IMR-90 (cell line): ENCODE measurements around the gene PNMA1. TPM values are rescaled to one million over a fixed set of nuclear protein-coding genes. Genes with fewer than 3 reads are reported as not detected.

ENCODE experiments used
- ATAC-seq: fragments of 200-7000 bp; cut with Tn5 transposase; 2 replicates; pipeline ENCODE4 v1.9.1; 2020; ENCODE audit warnings: low read depth, mild to moderate bottlenecking, moderate library complexity
- BruUV-seq: library from RNA; stranded (reverse); fragments of 400-500 nt; replicated peaks from 2 replicates; lab custom pipeline; 2021; lab: Mats Ljungman, UMichigan
- CTCF ChIA-PET: fragments of 300-600 bp; formaldehyde crosslinking; extraction: SDS; loops from one replicate; lab custom pipeline; 2021; ENCODE audit warnings: antibody characterized with exemption; lab: Yijun Ruan, JAX
- POLR2A ChIA-PET: fragments of 300-600 bp; sonication (Branson Sonifier 250); formaldehyde crosslinking; loops from one replicate; lab custom pipeline; 2022; ENCODE audit warnings: antibody characterized with exemption; ENCODE audit not compliant: unreplicated experiment; lab: Charles Lee
- DNase-seq: peaks from one replicate; pipeline ENCODE4 v3.0.0; 2013
- H2AFZ ChIP-seq: replicated peaks from 2 replicates; pipeline ENCODE3; 2013; ENCODE audit warnings: low read length, mild to moderate bottlenecking; ENCODE audit not compliant: poor library complexity
- H2AK5ac ChIP-seq: 2 replicates; pipeline ENCODE4 v1.6.1; 2013; ENCODE audit warnings: low read depth, low read length, inconsistent platforms
- H2AK9ac ChIP-seq: replicated peaks from 2 replicates; pipeline ENCODE3; 2013; ENCODE audit warnings: mild to moderate bottlenecking, low read depth, low read length, moderate library complexity; ENCODE audit not compliant: poor library complexity
- H2BK120ac ChIP-seq: 2 replicates; pipeline ENCODE4 v1.6.1; 2013; ENCODE audit warnings: low read depth, low read length, inconsistent platforms
- H2BK15ac ChIP-seq: 3 replicates; pipeline ENCODE4 v1.6.1; 2013; ENCODE audit warnings: low read depth, low read length, inconsistent platforms
- H2BK20ac ChIP-seq: 2 replicates; pipeline ENCODE4 v1.6.1; 2013; ENCODE audit warnings: low read depth, mild to moderate bottlenecking, inconsistent platforms, low read length, moderate library complexity
- H2BK5ac ChIP-seq: 2 replicates; pipeline ENCODE4 v1.6.1; 2013; ENCODE audit warnings: mild to moderate bottlenecking, low read depth, low read length, inconsistent platforms; ENCODE audit not compliant: poor library complexity, severe bottlenecking
- H3K14ac ChIP-seq: replicated peaks from 2 replicates; pipeline ENCODE4 v1.6.1; 2013; ENCODE audit warnings: low read depth, low read length, inconsistent platforms
- H3K18ac ChIP-seq: 2 replicates; pipeline ENCODE4 v1.6.1; 2013; ENCODE audit warnings: low read depth, low read length, control low read depth
- H3K23ac ChIP-seq: 2 replicates; pipeline ENCODE4 v1.6.1; 2013; ENCODE audit warnings: low read depth, low read length, inconsistent platforms
- H3K27ac ChIP-seq: 2 replicates; pipeline ENCODE4 v1.5.1; 2013; ENCODE audit warnings: mild to moderate bottlenecking, control low read depth, low read length; ENCODE audit not compliant: insufficient read depth
- H3K27me3 ChIP-seq: 2 replicates; pipeline ENCODE4 v1.6.1; 2013; ENCODE audit warnings: low read length; ENCODE audit not compliant: control insufficient read depth, insufficient read depth
- H3K36me3 ChIP-seq: 2 replicates; pipeline ENCODE4 v1.6.1; 2013; ENCODE audit warnings: low read length, mixed read lengths; ENCODE audit not compliant: control insufficient read depth, insufficient read depth
- H3K4ac ChIP-seq: 2 replicates; pipeline ENCODE4 v1.6.1; 2013; ENCODE audit warnings: low read depth, low read length, inconsistent platforms
- H3K4me1 ChIP-seq: 2 replicates; pipeline ENCODE4 v1.6.1; 2013; ENCODE audit warnings: low read length, mixed read lengths; ENCODE audit not compliant: control insufficient read depth, insufficient read depth
- H3K4me2 ChIP-seq: 2 replicates; pipeline ENCODE4 v1.6.1; 2013; ENCODE audit warnings: low read depth, mild to moderate bottlenecking, control low read depth, low read length, moderate library complexity
- H3K4me3 ChIP-seq: 2 replicates; pipeline ENCODE4 v1.5.1; 2013; ENCODE audit warnings: low read depth, mild to moderate bottlenecking, control low read depth, low read length, moderate library complexity; ENCODE audit not compliant: insufficient read depth
- H3K56ac ChIP-seq: 2 replicates; pipeline ENCODE4 v1.6.1; 2013; ENCODE audit warnings: low read length, inconsistent platforms; ENCODE audit not compliant: insufficient read depth; ENCODE audit errors: extremely low read depth
- H3K79me1 ChIP-seq, 2 experiments: 2 replicates each; pipeline ENCODE4 v1.6.1; 2013; ENCODE audit warnings: low read length in 2 of 2, inconsistent platforms in 1 of 2, low read depth in 1 of 2
- H3K9ac ChIP-seq: 2 replicates; pipeline ENCODE4 v1.6.1; 2013; ENCODE audit warnings: low read depth, low read length, control low read depth
- H3K9me1 ChIP-seq: 2 replicates; pipeline ENCODE4 v1.6.1; 2013; ENCODE audit warnings: low read length, inconsistent platforms; ENCODE audit not compliant: insufficient read depth
- H3K9me3 ChIP-seq: 2 replicates; pipeline ENCODE4 v1.6.1; 2013; ENCODE audit warnings: low read length; ENCODE audit not compliant: control insufficient read depth, insufficient read depth
- H4K20me1 ChIP-seq: 2 replicates; pipeline ENCODE4 v1.6.1; 2013; ENCODE audit warnings: low read length, inconsistent platforms; ENCODE audit not compliant: insufficient read depth
- H4K5ac ChIP-seq: 2 replicates; pipeline ENCODE4 v1.6.1; 2013; ENCODE audit warnings: mild to moderate bottlenecking, low read depth, low read length, control low read depth
- H4K8ac ChIP-seq, 2 experiments: 2 replicates each; pipeline ENCODE4 v1.6.1; 2013; ENCODE audit warnings: low read depth in 2 of 2, low read length in 2 of 2, control low read depth in 1 of 2, inconsistent platforms in 1 of 2
- H4K91ac ChIP-seq: 2 replicates; pipeline ENCODE4 v1.6.1; 2013; ENCODE audit warnings: low read depth, low read length, inconsistent platforms; ENCODE audit not compliant: insufficient read depth
- RFX5 ChIP-seq: IDR thresholded peaks from 2 replicates; pipeline ENCODE4 v1.8.0; 2012; ENCODE audit warnings: low read depth, mild to moderate bottlenecking, low read length, moderate library complexity
- SMC3 ChIP-seq: fragments of 150-350 bp; IDR thresholded peaks from 2 replicates; pipeline ENCODE4 v1.6.1; 2016; ENCODE audit warnings: low read depth, mild to moderate bottlenecking, antibody characterized with exemption, low read length, moderate library complexity
- WGBS, 2 experiments: methylation state at CpG; one replicate each; pipeline versions ENCODE4 v1.1.5 to v1.1.7; 2013; ENCODE audit warnings: missing lambda C conversion rate in 2 of 2; ENCODE audit not compliant: insufficient read length in 1 of 2; ENCODE audit errors: extremely low coverage in 2 of 2; 5-methylcytosine and 5-hydroxymethylcytosine counted together
- dilution Hi-C: fragments of 300-500 bp; cut with HindIII; formaldehyde crosslinking; loops from one replicate; pipeline ENCODE4 v1.14.3; 2018; ENCODE audit warnings: low sequenced_read_pairs; ENCODE audit not compliant: unreplicated experiment
- in situ Hi-C: fragments of 300-500 bp; cut with MboI; formaldehyde crosslinking; loops from 3 replicates; pipeline ENCODE4 v1.14.3; 2019; ENCODE audit warnings: low sequenced_read_pairs, inconsistent platforms, mixed read lengths
- intact Hi-C: fragments of 100-400 bp; cut with micrococcal nuclease; formaldehyde crosslinking; loops from 2 replicates; pipeline ENCODE4 v1.10.0; 2022
- polyA plus RNA-seq, 3 experiments: library from polyadenylated mRNA; depleted of rRNA; stranded (reverse); fragments of >200 nt; gene quantifications; 2 replicates each; pipeline ENCODE4 v1.2.3, GENCODE V29; 2012; ENCODE audit warnings: low replicate concordance in 1 of 3
- total RNA-seq: library from RNA; depleted of rRNA; stranded (reverse); fragments of >200 nt; gene quantifications from 2 replicates; pipeline ENCODE4 v1.2.3, GENCODE V29; 2012

The PNMA1 gene
- total and polyA plus RNA-seq, 2 of the 4 experiments (the other 2 are of a cell fraction): 6.5 to 28.2 TPM

DNA sequence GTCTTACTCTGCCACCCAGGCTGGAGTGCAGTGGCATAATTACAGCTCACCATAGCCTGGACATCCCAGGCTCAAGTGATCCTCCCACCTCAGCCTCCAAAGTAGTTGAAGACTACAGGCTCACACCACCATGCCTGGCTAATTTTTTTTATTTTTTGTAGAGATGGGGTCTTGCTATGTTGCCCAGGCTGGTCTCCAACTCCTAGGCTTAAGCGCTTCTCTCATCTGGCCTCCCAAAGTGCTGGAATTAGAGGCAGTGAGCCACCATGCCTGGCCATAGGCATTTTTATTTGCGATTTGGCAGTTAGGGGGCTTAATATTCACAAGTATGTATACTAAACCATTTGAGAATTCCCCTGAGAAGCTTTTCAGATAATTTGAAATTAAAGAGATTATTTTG is 19.1 kb downstream of the PNMA1 start:
- Histone ChIP-seq H3K23ac (no peak overlapping the region), H4K91ac (no peak overlapping the region), H3K56ac (no peak overlapping the region), H2AFZ (no peak overlapping the region), H3K9ac (no peak overlapping the region), H2AK9ac (no peak overlapping the region), H3K9me1 (0 out of 2 replicates have a peak, but pooled peaks cover 2% of the 10 kb centered on the region), H4K20me1 (no peaks in the 10 kb centered on the region), H4K8ac (no peak overlapping the region), H3K4me3 (no peak overlapping the region), H3K14ac (no peak overlapping the region), H2AK5ac (no peak overlapping the region), H3K27me3 (no peaks in the 10 kb centered on the region), H2BK5ac (no peak overlapping the region), H2BK20ac (no peak overlapping the region), H3K4me1 (peaks cover 4% of the 10 kb centered on the region), H3K4me2 (no peak overlapping the region), H3K79me1 (no peaks in the 10 kb centered on the region; a peak in 1 of 4 replicates), H3K4ac (no peak overlapping the region), H3K9me3 (no peaks in the 10 kb centered on the region), H2BK120ac (no peak overlapping the region), H3K36me3 (peaks cover 6% of the 10 kb centered on the region; the same call in 1 of the 2 replicates), H4K5ac (no peak overlapping the region), H3K27ac (no peak overlapping the region), H2BK15ac (no peak overlapping the region), H3K18ac (no peak overlapping the region)
- ATAC-seq: no peak
- no CpG with 5 or more reads among the region's 2 CpGs for WGBS, 2 experiments
- ChIA-PET POLR2A (no interaction called here), CTCF (no interaction called here)
- intact Hi-C loops (no loop called here), dilution Hi-C loops (no loop called here), in situ Hi-C loops (no loop called here)
- TF ChIP-seq RFX5: no peak
- no peak for TF ChIP-seq SMC3
- no TSS peak for BruUV-seq
- DNase-seq: no peak
